Uterus (tissue), 4 donors: ENCODE results near the gene CLIP2. TPM values are rescaled to one million over a fixed set of nuclear protein-coding genes. Genes with fewer than 3 reads are reported as not detected.
"Not testable (repeated sequence)": the region's sequence is repeated elsewhere in the genome, so short reads cannot be mapped to it uniquely, and the experiment has no call there.

Source experiments
- DNase-seq, 2 donors: peaks; one replicate each; pipeline ENCODE4 v3.0.0-alpha.2; 2019 to 2020
- H3K27ac ChIP-seq, 2 donors: fragments of 200-600 bp; sonication (generic); 1 replicate in 1 of 2; 2 replicates in 1 of 2; pipeline ENCODE4 v1.5.1; 2016 to 2018
- H3K27me3 ChIP-seq, 2 donors: fragments of 200-600 bp; sonication (generic); one replicate each; pipeline ENCODE4 v1.5.1; 2018 to 2019; ENCODE audit warnings: control low read depth in 1 of 2
- H3K36me3 ChIP-seq, 2 donors: fragments of 200-600 bp; sonication (generic); one replicate each; pipeline ENCODE4 v1.5.1; 2019; ENCODE audit warnings: control low read depth in 1 of 2
- H3K4me1 ChIP-seq, 2 donors: fragments of 200-600 bp; sonication (generic); one replicate each; pipeline ENCODE4 v1.5.1; 2018 to 2019; ENCODE audit warnings: control low read depth in 1 of 2
- H3K4me3 ChIP-seq, 2 donors: fragments of 200-600 bp; sonication (generic); 1 replicate in 1 of 2; 2 replicates in 1 of 2; pipeline ENCODE4 v1.5.1; 2018 to 2019; ENCODE audit warnings: mild to moderate bottlenecking in 1 of 2
- H3K9me3 ChIP-seq, 2 donors: fragments of 200-600 bp; sonication (generic); one replicate each; pipeline ENCODE4 v1.5.1; 2019; ENCODE audit warnings: control low read depth in 1 of 2
- CTCF ChIP-seq, 4 experiments: fragments of 200-600 bp in 2 of 4; fragments of 450-650 bp in 2 of 4; sonication (generic) in 2 of 4; IDR thresholded peaks; one replicate each; pipeline ENCODE4 v1.5.1; 2016 to 2019; ENCODE audit warnings: antibody characterized with exemption in 4 of 4, mild to moderate bottlenecking in 2 of 4, moderate library complexity in 1 of 4
- POLR2A ChIP-seq, 2 donors: fragments of 450-650 bp; IDR thresholded peaks; one replicate each; pipeline ENCODE4 v1.6.1; 2016; ENCODE audit warnings: antibody characterized with exemption in 2 of 2, mild to moderate bottlenecking in 1 of 2, moderate library complexity in 1 of 2
- intact Hi-C: fragments of 100-400 bp; cut with DNase I; formaldehyde crosslinking; loops from one replicate; pipeline ENCODE4 v1.15.1; 2023; ENCODE audit warnings: low total_unique reads
- total RNA-seq, 4 donors: library from RNA; depleted of rRNA in 3 of 4; stranded (reverse); fragments of >200 nt in 3 of 4; gene quantifications; one replicate each; pipeline versions ENCODE4 v1.1.0 to v1.2.4, GENCODE V29; 2014 to 2023
- donor health status: DM: yes; HTN: yes; CAD: no.

Gene CLIP2
- total RNA-seq, 4 donors from 2014 or later = 20.3 to 41.8 (median 28.4) TPM

GRCh38 chr7:74252893-74253292 is 36.3 kb upstream of the CLIP2 start:
- H3K9me3 ChIP-seq = no peaks in the 10 kb centered on the region
- no peaks in the 10 kb centered on the region for H3K36me3 ChIP-seq
- no peak overlapping the region for H3K4me3 ChIP-seq
- H3K27ac ChIP-seq = no peak overlapping the region
- DNase-seq = no peak
- H3K27me3 ChIP-seq = no peaks in the 10 kb centered on the region
- TF ChIP-seq CTCF (IDR thresholded peaks at IDR 0.05) (no peak), POLR2A (IDR thresholded peaks at IDR 0.05) (no peak)
- H3K4me1 ChIP-seq = peaks cover 0 to 8% of the 10 kb centered on the region in 2 donors
- intact Hi-C loops = no loop called here

- Histone ChIP-seq H3K9me3 (no peaks in the 10 kb centered on the region), H3K36me3 (no peaks in the 10 kb centered on the region), H3K27ac (no peak overlapping the region), H3K27me3 (no peaks in the 10 kb centered on the region), H3K4me1 (peaks cover 0 to 8% of the 10 kb centered on the region in 2 donors), H3K4me3 (peak overlapping the region in 1 of 2 donors; percentile 79)
- TF ChIP-seq CTCF (IDR thresholded peaks at IDR 0.05) (no peak), POLR2A (IDR thresholded peaks at IDR 0.05) (no peak)
- intact Hi-C loops = no loop called here
- no peak for DNase-seq
Observed at GRCh38 chr7:74253331-74253730, 35.9 kb upstream of the CLIP2 start.

GRCh38 chr7:74253835-74254128 is 35.4 kb upstream of the CLIP2 start:
- Histone ChIP-seq H3K27me3 (no peaks in the 10 kb centered on the region), H3K9me3 (no peaks in the 10 kb centered on the region), H3K4me1 (peaks cover 0 to 8% of the 10 kb centered on the region in 2 donors), H3K27ac (peak overlapping the region; percentile 88 to 92), H3K4me3 (peak overlapping the region; percentile 79 to 80), H3K36me3 (no peaks in the 10 kb centered on the region)
- no peak for TF ChIP-seq CTCF (IDR thresholded peaks at IDR 0.05)
- no peak for TF ChIP-seq POLR2A (IDR thresholded peaks at IDR 0.05)
- intact Hi-C loops = no loop called here
- DNase-seq = no peak

GRCh38 chr7:74254129-74254857 is 34.9 kb upstream of the CLIP2 start, which contains the start of gene RFC2:
Gene RFC2, minus strand, starts transcription at chr7:74254399. Its CDS starts 16 bp downstream, at chr7:74254383.
- peaks cover 0 to 8% of the 10 kb centered on the region in 2 donors for H3K4me1 ChIP-seq
- H3K27ac ChIP-seq = peak within 1 kb of the TSS; percentile 88 to 92
- no peaks in the 10 kb centered on the region for H3K9me3 ChIP-seq
- peak within 1 kb of the TSS; percentile 79 to 80 for H3K4me3 ChIP-seq
- peak; percentile 95 to 98 for DNase-seq
- intact Hi-C loops = no loop called here
- H3K27me3 ChIP-seq = no peaks in the 10 kb centered on the region
- TF ChIP-seq CTCF (IDR thresholded peaks at IDR 0.05) (peak in 3 of 4 experiments; percentile 36 to 81 (median 64)), POLR2A (IDR thresholded peaks at IDR 0.05) (peak; percentile 72 to 90)
- no peaks in the 10 kb centered on the region for H3K36me3 ChIP-seq

GRCh38 chr7:74254858-74255379 is 34.3 kb upstream of the CLIP2 start:
- no peak for DNase-seq
- Histone ChIP-seq H3K27ac (peak overlapping the region; percentile 88 to 92), H3K4me1 (peaks cover 0 to 8% of the 10 kb centered on the region in 2 donors), H3K9me3 (no peaks in the 10 kb centered on the region), H3K27me3 (no peaks in the 10 kb centered on the region), H3K36me3 (no peaks in the 10 kb centered on the region), H3K4me3 (peak overlapping the region; percentile 79 to 80)
- TF ChIP-seq POLR2A (IDR thresholded peaks at IDR 0.05) (no peak), CTCF (IDR thresholded peaks at IDR 0.05) (no peak)
- intact Hi-C loops = no loop called here

GRCh38 chr7:74255461-74255860 is 33.7 kb upstream of the CLIP2 start:
- DNase-seq, H3K27me3 ChIP-seq, H3K36me3 ChIP-seq, H3K4me1 ChIP-seq, intact Hi-C loops, H3K4me3 ChIP-seq, H3K9me3 ChIP-seq: not testable (repeated sequence)
- H3K27ac ChIP-seq = peak overlapping the region in 1 of 2 donors; percentile 88
